Endodermal cell (in vitro differentiated cells): ENCODE data around the gene UTP4. TPM values are rescaled to one million over a fixed set of nuclear protein-coding genes. Genes with fewer than 3 reads are reported as not detected.
A peak's percentile ranks its signal among the peaks of the same experiment; 100 is the strongest.

ENCODE experiments used
- DNase-seq: peaks from one replicate; pipeline ENCODE4 v3.0.0-alpha.2; 2017
- H3K27ac ChIP-seq: 2 replicates; pipeline ENCODE4 v1.5.1; 2013; ENCODE audit warnings: mild to moderate bottlenecking, low read depth, low read length, moderate library complexity
- H3K27me3 ChIP-seq: 2 replicates; pipeline ENCODE4 v1.6.1; 2013; ENCODE audit warnings: mild to moderate bottlenecking, low read length, moderate library complexity; ENCODE audit not compliant: insufficient read depth, control insufficient read depth, poor library complexity, severe bottlenecking
- H3K36me3 ChIP-seq: 2 replicates; pipeline ENCODE4 v1.7.0; 2013; ENCODE audit warnings: mild to moderate bottlenecking, low read length, moderate library complexity; ENCODE audit not compliant: control insufficient read depth, insufficient read depth
- H3K4me1 ChIP-seq: one replicate; pipeline ENCODE4 v1.7.0; 2013; ENCODE audit warnings: low read length; ENCODE audit not compliant: control insufficient read depth, insufficient read depth
- H3K4me3 ChIP-seq: 2 replicates; pipeline ENCODE4 v1.5.1; 2013; ENCODE audit warnings: mild to moderate bottlenecking, low read length, moderate library complexity
- H3K9ac ChIP-seq: 2 replicates; pipeline ENCODE4 v1.6.1; 2013; ENCODE audit warnings: mild to moderate bottlenecking, low read length, moderate library complexity; ENCODE audit not compliant: poor library complexity, severe bottlenecking; ENCODE audit errors: extremely low read depth
- H3K9me3 ChIP-seq: 2 replicates; pipeline ENCODE4 v1.6.1; 2013; ENCODE audit warnings: mild to moderate bottlenecking, low read length, moderate library complexity; ENCODE audit not compliant: control insufficient read depth
- H3K27ac Mint-ChIP-seq: 2 replicates; pipeline ENCODE4 v1.8.0; 2020; ENCODE audit warnings: mixed read lengths
- H3K27me3 Mint-ChIP-seq: 2 replicates; pipeline ENCODE4 v1.8.0; 2021; ENCODE audit warnings: mild to moderate bottlenecking, mixed read lengths; ENCODE audit not compliant: insufficient read depth
- H3K36me3 Mint-ChIP-seq: 2 replicates; pipeline ENCODE4 v1.8.0; 2020; ENCODE audit warnings: low read depth, mixed read lengths
- H3K4me1 Mint-ChIP-seq: 2 replicates; pipeline ENCODE4 v1.8.0; 2020; ENCODE audit warnings: mixed read lengths
- H3K4me3 Mint-ChIP-seq: 2 replicates; pipeline ENCODE4 v1.8.0; 2020; ENCODE audit warnings: mild to moderate bottlenecking, moderate library complexity, mixed read lengths
- H3K9me3 Mint-ChIP-seq: 2 replicates; pipeline ENCODE4 v1.8.0; 2020; ENCODE audit warnings: mild to moderate bottlenecking, mixed read lengths
- CTCF ChIP-seq: fragments of 200-600 bp; sonication (generic); conservative IDR thresholded peaks from 2 replicates; pipeline ENCODE4 v1.5.0; 2021; ENCODE audit warnings: antibody characterized with exemption, mild to moderate bottlenecking
- WGBS, 2 experiments: methylation state at CpG; one replicate each; pipeline versions ENCODE4 v1.1.5 to v1.1.7; 2013; ENCODE audit warnings: missing lambda C conversion rate in 2 of 2, mixed read lengths in 1 of 2; ENCODE audit not compliant: insufficient coverage in 1 of 2, insufficient read length in 1 of 2; 5-methylcytosine and 5-hydroxymethylcytosine counted together
- long read RNA-seq, 4 experiments: library from polyadenylated mRNA in 2 of 4; library from RNA in 1 of 4; library from capped mRNA in 1 of 4; stranded (forward) in 3 of 4; unstranded in 1 of 4; transcript quantifications; one replicate each; pipeline ENCODE4 v2.0.0, GENCODE V29; 2020 to 2021; ENCODE audit warnings: inconsistent platforms in 1 of 4
- polyA plus RNA-seq, 2 experiments: library from polyadenylated mRNA; stranded (reverse); fragments of 50-300 nt; gene quantifications; one replicate each; pipeline ENCODE4 v1.2.3, GENCODE V29; 2013
- total RNA-seq, 2 donors: library from RNA; stranded (reverse); fragmentation: NEBNext Ultra II Directional in 1 of 2; extraction: Animal tissue kit (Norgen Biotek cat#: 25700) in 1 of 2; gene quantifications; 2 replicates in 1 of 2; 3 replicates in 1 of 2; pipeline ENCODE4 v1.2.1, GENCODE V29; 2021

Gene UTP4
- 10 to 100 TPM; 44.1 to 45.3 TPM for total RNA-seq
- 43.1 TPM for polyA plus RNA-seq (2013, experiment 1 of 2)
- polyA plus RNA-seq (2013, experiment 2 of 2): 37.3 TPM
- long read RNA-seq, experiment 1, transcript UTP4-201 (17 exons, 2,322 nt): major isoform, 10 of 20 reads
- long read RNA-seq, experiment 1, partial matches to known transcripts: 6 of 20 reads
- long read RNA-seq, experiment 1, other reads (novel, unspliced or antisense): 4 of 20 reads
- long read RNA-seq, experiment 2, transcript UTP4-201 (17 exons, 2,322 nt): major isoform, 52 of 80 reads
- long read RNA-seq, experiment 2, transcript UTP4-203 (17 exons, 2,186 nt): minor isoform, 8 of 80 reads
- long read RNA-seq, experiment 2, partial matches to known transcripts: 10 of 80 reads
- long read RNA-seq, experiment 2, other reads (novel, unspliced or antisense): 10 of 80 reads
- long read RNA-seq, experiment 3, transcript UTP4-203 (17 exons, 2,186 nt): minor isoform, 23 of 227 reads
- long read RNA-seq, experiment 3, transcript UTP4-201 (17 exons, 2,322 nt): major isoform, 160 of 227 reads
- long read RNA-seq, experiment 3, partial matches to known transcripts: 17 of 227 reads
- long read RNA-seq, experiment 3, other reads (novel, unspliced or antisense): 27 of 227 reads
- long read RNA-seq, experiment 4, transcript UTP4-201 (17 exons, 2,322 nt): major isoform, 12 of 25 reads
- long read RNA-seq, experiment 4, transcript UTP4-203 (17 exons, 2,186 nt): minor isoform, 5 of 25 reads
- long read RNA-seq, experiment 4, partial matches to known transcripts: 4 of 25 reads
- long read RNA-seq, experiment 4, other reads (novel, unspliced or antisense): 4 of 25 reads

GRCh38 chr16:69132424-69133252 lies at the start of gene UTP4, which contains the start of gene CHTF8:
Gene UTP4 (plus strand): TSS chr16:69132649. CDS start chr16:69133460, 811 bp downstream.
Gene CHTF8 (minus strand): TSS chr16:69132588. CDS start chr16:69121458, 11,130 bp downstream.
- Mint-ChIP-seq H3K4me1 (peaks cover 28% of the 10 kb centered on the region), H3K27ac (peak within 1 kb of the TSS; percentile 91), H3K36me3 (peaks cover 30% of the 10 kb centered on the region), H3K9me3 (no peaks in the 10 kb centered on the region), H3K27me3 (no peaks in the 10 kb centered on the region), H3K4me3 (peak within 1 kb of the TSS; percentile 97)
- 0% methylated on average over 17 to 78 of the region's 78 CpGs for WGBS, 2 experiments
- Histone ChIP-seq H3K4me3 (peak within 1 kb of the TSS; percentile 99), H3K9ac (peak within 1 kb of the TSS; percentile 95), H3K36me3 (peaks cover 36% of the 10 kb centered on the region), H3K4me1 (no peaks in the 10 kb centered on the region), H3K27ac (peak within 1 kb of the TSS; percentile 88), H3K27me3 (no peaks in the 10 kb centered on the region), H3K9me3 (no peaks in the 10 kb centered on the region)
- peak; percentile 94 for DNase-seq
- no peak for TF ChIP-seq CTCF

GRCh38 chr16:69083306-69083941 lies 49.0 kb upstream of the UTP4 start:
- Histone ChIP-seq H3K27ac (no peak overlapping the region), H3K36me3 (no peaks in the 10 kb centered on the region), H3K9ac (no peak overlapping the region), H3K4me1 (peaks cover 5% of the 10 kb centered on the region), H3K4me3 (no peak overlapping the region), H3K27me3 (no peaks in the 10 kb centered on the region), H3K9me3 (no peaks in the 10 kb centered on the region)
- H3K27me3 Mint-ChIP-seq: peaks cover 2% of the 10 kb centered on the region
- DNase-seq: peak; percentile 75
- peaks cover 14% of the 10 kb centered on the region for H3K4me1 Mint-ChIP-seq
- TF ChIP-seq CTCF: peak; percentile 78
- no peak overlapping the region for H3K27ac Mint-ChIP-seq
- H3K36me3 Mint-ChIP-seq: peaks cover 5% of the 10 kb centered on the region
- H3K9me3 Mint-ChIP-seq: no peaks in the 10 kb centered on the region
- H3K4me3 Mint-ChIP-seq: no peak overlapping the region
- WGBS, 2 experiments: 92 to 96% methylated on average over 16 of the region's 16 CpGs
